DMS53 treated with DMSO at 0.1 percent for 48 hours (cell line): ENCODE data around the gene TCEA2.

Experiments used
- DNase-seq: peaks from one replicate; lab custom pipeline; 2025; ENCODE audit not compliant: unreplicated experiment; lab: John Stamatoyannopoulos, UW

The TCEA2 gene

GRCh38 chr20:64048402-64049044, 14.5 kb upstream of the TCEA2 start:
- no peak for DNase-seq

DNA sequence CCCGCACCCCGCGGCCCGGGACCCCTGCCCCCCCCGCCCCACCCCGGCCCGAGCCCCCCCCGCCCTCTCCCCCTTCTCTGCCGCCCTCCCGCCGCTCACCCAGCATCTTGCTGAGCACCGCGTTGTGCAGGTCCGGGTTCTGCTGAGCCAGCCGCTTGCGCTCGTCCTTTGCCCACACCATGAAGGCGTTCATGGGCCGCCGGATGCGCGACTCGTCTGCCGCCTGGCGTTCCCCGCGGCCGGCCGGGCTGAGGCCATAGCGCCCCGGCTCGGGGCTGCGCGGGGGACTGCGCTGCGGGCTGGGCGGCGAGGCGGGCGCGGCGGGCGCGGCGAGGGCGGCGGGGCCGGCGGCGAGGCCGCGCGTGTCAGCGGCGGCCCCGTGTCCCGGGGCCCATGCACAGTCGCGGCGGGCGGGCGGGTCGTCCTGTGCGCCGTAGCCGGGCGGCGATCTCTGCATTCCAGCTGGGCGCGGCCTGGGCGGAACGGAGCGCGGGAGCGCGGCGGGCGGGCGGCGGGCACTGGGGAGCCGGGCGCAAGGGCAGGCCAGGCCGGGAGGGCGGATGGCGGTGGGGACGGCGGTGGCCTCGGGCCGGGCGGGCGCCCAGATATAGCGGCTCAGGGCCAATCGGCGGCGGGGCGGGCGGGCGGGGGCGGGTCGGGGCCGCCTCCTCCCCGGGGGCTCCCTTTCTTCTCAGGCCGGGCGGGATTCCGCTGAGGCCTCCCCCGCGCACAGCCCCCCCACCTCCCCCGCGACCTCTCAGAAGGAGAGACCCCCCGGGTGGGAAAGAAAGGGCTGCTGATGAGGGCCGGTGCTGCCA, 13.7 kb upstream of the TCEA2 start, which contains the start of gene SOX18:
SOX18 (minus strand) TSS at position 580 of the 818 bp plus-strand sequence; CDS start at position 457, 123 bp downstream.
- DNase-seq: no peak

GRCh38 chr20:64049878-64050260, 13.1 kb upstream of the TCEA2 start:
- DNase-seq: no peak

- no peak for DNase-seq
Observed at GRCh38 chr20:64050261-64051032, 12.6 kb upstream of the TCEA2 start.

GRCh38 chr20:64051033-64051452, 12.0 kb upstream of the TCEA2 start:
- no peak for DNase-seq

DNA sequence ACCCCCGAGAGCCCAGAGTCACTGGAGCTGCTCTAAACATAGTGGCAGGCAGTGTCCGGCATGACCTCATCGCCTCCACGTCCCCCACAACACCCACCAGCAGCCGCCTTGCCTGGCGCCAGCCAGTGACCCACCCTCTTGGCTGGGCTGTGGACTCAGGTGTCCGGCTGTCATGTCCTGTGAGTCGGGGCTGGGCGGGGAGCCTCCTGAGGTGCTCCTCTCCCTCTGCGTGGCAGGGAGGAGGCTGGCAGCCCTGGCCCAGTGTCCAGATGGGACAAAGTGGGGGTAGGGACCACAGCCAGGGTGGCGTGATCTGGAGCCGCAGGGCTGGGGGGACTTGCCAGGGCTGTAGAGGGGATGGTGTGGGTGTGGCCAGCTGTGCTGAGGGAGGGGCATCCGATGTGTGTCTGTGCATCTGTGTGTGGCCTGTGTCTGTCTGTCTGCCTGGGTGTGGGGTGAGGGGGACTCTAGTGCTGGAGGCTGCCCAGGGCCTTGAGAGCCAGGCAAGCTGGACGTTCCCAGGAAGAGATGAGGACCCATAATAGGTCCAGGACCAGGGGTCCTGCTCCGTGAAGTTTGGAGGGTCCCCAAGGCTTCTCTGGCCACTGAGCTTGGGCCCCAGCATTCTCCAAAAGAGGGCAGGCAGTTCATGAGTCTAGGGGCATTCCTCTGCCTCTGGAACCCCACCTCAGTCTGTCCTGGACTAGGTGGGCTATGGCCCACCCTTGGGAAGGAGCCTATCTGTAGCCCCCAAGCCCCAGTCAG, 11.3 kb upstream of the TCEA2 start:
- DNase-seq: no peak

DNA sequence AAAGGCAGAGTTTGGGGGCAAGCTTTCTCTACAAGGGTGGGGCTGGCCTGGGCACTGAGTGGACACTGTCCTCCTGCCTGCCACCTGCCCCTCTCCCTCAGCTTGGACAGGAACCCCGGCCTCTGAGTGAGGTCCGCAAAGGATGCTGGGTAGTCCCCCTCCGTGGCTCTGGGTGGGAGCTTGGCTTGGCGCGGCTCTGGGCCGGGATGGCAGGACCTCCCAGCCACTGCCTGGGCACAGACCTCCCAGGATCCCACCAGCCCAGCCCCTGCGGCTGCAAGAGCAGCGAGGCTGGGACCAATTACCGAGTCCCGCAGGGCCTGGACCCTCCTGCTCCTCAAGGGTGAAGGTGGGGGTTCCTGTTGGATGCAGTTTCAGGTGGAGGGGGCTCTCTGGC, 10.7 kb upstream of the TCEA2 start:
- no peak for DNase-seq

DNA sequence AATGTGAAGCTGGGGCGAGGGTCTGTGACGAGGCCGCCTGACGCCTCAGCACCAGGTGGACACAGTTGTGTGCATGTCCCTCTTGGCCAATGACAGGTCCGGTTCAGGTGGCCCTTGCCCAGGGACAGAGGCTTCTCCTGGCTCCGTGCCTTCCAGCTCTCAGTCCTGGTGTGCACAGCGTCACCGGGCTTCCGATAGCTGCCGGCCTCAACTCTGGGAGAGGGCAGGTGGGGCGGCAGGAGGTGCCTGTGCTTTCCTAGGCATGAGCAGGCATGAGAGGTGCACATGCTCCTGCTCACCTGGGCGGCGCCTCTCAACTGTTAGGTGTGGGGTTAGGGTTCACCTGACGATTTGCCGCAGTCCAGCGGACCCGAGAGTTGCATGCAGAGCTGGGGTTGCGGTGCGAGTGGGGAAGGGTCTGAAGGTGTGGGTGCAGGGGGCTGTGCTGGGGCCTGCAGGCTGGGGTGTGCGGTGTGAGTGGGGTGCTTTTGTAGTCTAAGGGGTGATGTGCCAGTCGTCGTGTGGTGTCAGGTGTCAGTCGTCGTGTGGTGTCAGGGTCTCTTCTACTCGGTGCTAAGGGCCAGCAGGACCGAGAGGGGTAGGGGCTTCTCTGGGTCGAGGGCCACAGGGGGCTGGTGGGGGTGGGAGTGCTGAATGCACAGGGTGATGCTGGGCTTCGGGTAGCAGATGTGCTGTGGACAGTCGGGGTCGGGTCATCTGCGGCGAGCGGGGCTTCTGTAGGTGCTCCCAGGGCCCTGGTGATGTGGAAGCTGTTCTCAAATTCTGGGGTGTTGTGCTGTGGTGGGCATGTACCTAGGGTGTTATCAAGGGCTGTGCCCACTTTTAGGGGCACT, 9.8 kb upstream of the TCEA2 start:
- no peak for DNase-seq

GRCh38 chr20:64053841-64054661, 8.9 kb upstream of the TCEA2 start:
- DNase-seq: no peak

GRCh38 chr20:64055396-64055892, 7.6 kb upstream of the TCEA2 start:
- no peak for DNase-seq

GRCh38 chr20:64055893-64056638, 6.9 kb upstream of the TCEA2 start:
- no peak for DNase-seq

DNA sequence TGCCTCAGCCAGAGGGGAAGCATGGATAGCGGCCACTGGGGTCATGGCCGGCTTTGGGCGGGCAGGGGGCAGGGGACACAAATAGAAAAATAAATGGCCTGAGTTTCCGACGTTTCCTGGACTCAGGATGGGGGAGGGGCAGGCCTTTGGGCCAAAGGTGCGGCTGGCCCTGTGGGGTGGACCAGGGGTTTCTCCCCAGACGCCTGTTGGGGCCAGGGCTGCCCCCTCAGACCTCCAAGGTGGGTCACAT, 6.4 kb upstream of the TCEA2 start:
- DNase-seq: no peak

- no peak for DNase-seq
Observed at GRCh38 chr20:64056889-64057627, 5.9 kb upstream of the TCEA2 start.

GRCh38 chr20:64057628-64058498, 5.1 kb upstream of the TCEA2 start:
- peak; percentile 58 for DNase-seq

DNA sequence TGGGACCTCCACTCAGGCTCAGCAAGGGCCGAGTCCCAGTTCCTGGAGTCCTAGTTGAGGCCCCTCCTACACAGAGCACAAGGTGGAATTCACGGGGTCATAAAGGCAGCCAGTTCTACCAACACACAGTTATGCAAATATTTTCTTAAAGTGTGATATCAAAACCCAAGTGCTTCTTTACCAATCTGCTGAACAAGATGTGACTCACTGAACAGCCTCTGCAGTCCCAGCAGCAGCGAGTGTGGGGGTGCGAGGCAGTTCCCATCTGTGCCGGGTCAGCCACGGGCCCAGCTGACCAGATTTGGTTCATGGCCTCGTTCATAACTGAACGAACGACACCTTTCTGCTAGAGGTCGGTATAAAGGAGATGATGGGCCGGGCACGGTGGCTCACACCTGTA, 4.5 kb upstream of the TCEA2 start:
- no peak for DNase-seq

DNA sequence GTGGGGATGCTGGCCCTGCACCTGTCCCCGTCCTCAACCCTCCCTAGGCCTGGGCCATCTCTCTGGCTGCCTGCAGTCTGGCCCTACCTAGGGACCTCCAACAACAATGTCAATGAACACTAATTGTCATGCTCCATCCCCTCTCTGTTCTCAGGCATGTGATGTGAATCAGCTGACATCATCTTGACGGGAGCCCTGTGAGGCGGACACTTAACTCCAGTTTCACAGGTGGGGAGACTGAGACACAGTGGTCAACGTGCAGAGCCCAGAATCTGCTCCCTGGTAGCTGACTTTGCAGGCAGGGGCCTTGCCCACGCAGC, 762 bp upstream of the TCEA2 start:
- DNase-seq: no peak
